Transverse colon (tissue), 4 donors: Measurements from ENCODE around the gene MCIDAS.

ENCODE experiments used
- EP300 ChIP-seq: sonication (generic); formaldehyde crosslinking; IDR thresholded peaks from one replicate; pipeline ENCODE4 v1.6.1; 2017; ENCODE audit warnings: antibody characterized with exemption, low read depth
- POLR2A ChIP-seq: fragments of 450-650 bp; IDR thresholded peaks from one replicate; pipeline ENCODE4 v1.6.1; 2016; ENCODE audit warnings: antibody characterized with exemption, mild to moderate bottlenecking, moderate library complexity
- POLR2AphosphoS5 ChIP-seq, 3 donors: sonication (generic); formaldehyde crosslinking; IDR thresholded peaks; one replicate each; pipeline ENCODE4 v1.6.1; 2016; ENCODE audit warnings: antibody characterized with exemption in 3 of 3
- TF ChIP-seq, protein P1 (sequence below), 5 experiments: fragments of 200-600 bp in 3 of 5; fragments of 450-650 bp in 2 of 5; sonication (generic) in 3 of 5; IDR thresholded peaks; 1 replicate in 2 of 5; 2 replicates in 3 of 5; pipeline ENCODE4 v1.5.1; 2016 to 2017; ENCODE audit warnings: antibody characterized with exemption in 5 of 5, inconsistent platforms in 3 of 5, mild to moderate bottlenecking in 2 of 5, moderate library complexity in 1 of 5

- TF ChIP-seq, protein P1, sequence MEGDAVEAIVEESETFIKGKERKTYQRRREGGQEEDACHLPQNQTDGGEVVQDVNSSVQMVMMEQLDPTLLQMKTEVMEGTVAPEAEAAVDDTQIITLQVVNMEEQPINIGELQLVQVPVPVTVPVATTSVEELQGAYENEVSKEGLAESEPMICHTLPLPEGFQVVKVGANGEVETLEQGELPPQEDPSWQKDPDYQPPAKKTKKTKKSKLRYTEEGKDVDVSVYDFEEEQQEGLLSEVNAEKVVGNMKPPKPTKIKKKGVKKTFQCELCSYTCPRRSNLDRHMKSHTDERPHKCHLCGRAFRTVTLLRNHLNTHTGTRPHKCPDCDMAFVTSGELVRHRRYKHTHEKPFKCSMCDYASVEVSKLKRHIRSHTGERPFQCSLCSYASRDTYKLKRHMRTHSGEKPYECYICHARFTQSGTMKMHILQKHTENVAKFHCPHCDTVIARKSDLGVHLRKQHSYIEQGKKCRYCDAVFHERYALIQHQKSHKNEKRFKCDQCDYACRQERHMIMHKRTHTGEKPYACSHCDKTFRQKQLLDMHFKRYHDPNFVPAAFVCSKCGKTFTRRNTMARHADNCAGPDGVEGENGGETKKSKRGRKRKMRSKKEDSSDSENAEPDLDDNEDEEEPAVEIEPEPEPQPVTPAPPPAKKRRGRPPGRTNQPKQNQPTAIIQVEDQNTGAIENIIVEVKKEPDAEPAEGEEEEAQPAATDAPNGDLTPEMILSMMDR (IDR thresholded peaks at IDR 0.05): no peak
- TF ChIP-seq POLR2A (no peak), POLR2AphosphoS5 (IDR thresholded peaks at IDR 0.05) (no peak), EP300 (no peak)
Measured at GRCh38 chr5:55241746-55242145, 14.6 kb upstream of the MCIDAS start.
